Liver (tissue), 9 donors: ENCODE measurements around the gene NSD1. TPM values are rescaled to one million over a fixed set of nuclear protein-coding genes. Genes with fewer than 3 reads are reported as not detected.

Experiments
- DNase-seq: peaks from one replicate; pipeline ENCODE4 v3.0.0-alpha.2; 2017; ENCODE audit warnings: low spot score
- H3K27ac ChIP-seq, 2 donors: one replicate each; pipeline ENCODE4 v1.7.0; 2013; ENCODE audit warnings: inconsistent platforms in 2 of 2, low read length in 2 of 2, control low read depth in 1 of 2, low read depth in 1 of 2, mild to moderate bottlenecking in 1 of 2
- H3K27me3 ChIP-seq, 4 donors: one replicate each; pipeline versions ENCODE4 v1.6.1 to v1.7.0; 2013; ENCODE audit warnings: low read length in 3 of 4, inconsistent platforms in 1 of 4, mild to moderate bottlenecking in 1 of 4, moderate library complexity in 1 of 4; ENCODE audit not compliant: control insufficient read depth in 4 of 4, insufficient read depth in 4 of 4
- H3K36me3 ChIP-seq, 4 donors: one replicate each; pipeline versions ENCODE4 v1.6.1 to v1.7.0; 2013; ENCODE audit warnings: low read length in 3 of 4, mild to moderate bottlenecking in 3 of 4, low read depth in 1 of 4, moderate library complexity in 1 of 4; ENCODE audit not compliant: control insufficient read depth in 4 of 4, insufficient read depth in 3 of 4
- H3K4me1 ChIP-seq, 4 donors: one replicate each; pipeline versions ENCODE4 v1.6.1 to v1.7.0; 2013; ENCODE audit warnings: low read length in 3 of 4, mild to moderate bottlenecking in 3 of 4, moderate library complexity in 1 of 4; ENCODE audit not compliant: control insufficient read depth in 4 of 4, insufficient read depth in 4 of 4
- H3K4me3 ChIP-seq, 3 donors: one replicate each; pipeline versions ENCODE4 v1.6.1 to v1.7.0; 2013; ENCODE audit warnings: low read length in 3 of 3, control low read depth in 1 of 3, low read depth in 1 of 3, mild to moderate bottlenecking in 1 of 3
- H3K9ac ChIP-seq, 2 donors: one replicate each; pipeline ENCODE4 v1.7.0; 2013; ENCODE audit warnings: low read length in 2 of 2, mild to moderate bottlenecking in 2 of 2, moderate library complexity in 2 of 2, control low read depth in 1 of 2, low read depth in 1 of 2
- H3K9me3 ChIP-seq, 4 donors: one replicate each; pipeline versions ENCODE4 v1.6.1 to v1.7.0; 2013; ENCODE audit warnings: low read length in 3 of 4; ENCODE audit not compliant: control insufficient read depth in 4 of 4
- GABPA ChIP-seq, 2 donors: IDR thresholded peaks in 1 of 2; conservative IDR thresholded peaks in 1 of 2; 2 replicates each; pipeline ENCODE4 v1.6.1; 2016; ENCODE audit warnings: antibody characterized with exemption in 2 of 2, mild to moderate bottlenecking in 1 of 2, moderate library complexity in 1 of 2
- HNF4A ChIP-seq, 2 donors: conservative IDR thresholded peaks; 2 replicates each; pipeline ENCODE4 v1.6.1; 2016; ENCODE audit warnings: antibody characterized with exemption in 2 of 2, mild to moderate bottlenecking in 2 of 2
- HNF4G ChIP-seq: IDR thresholded peaks from 2 replicates; pipeline ENCODE4 v1.6.1; 2016; ENCODE audit warnings: antibody characterized with exemption
- JUND ChIP-seq, 2 donors: IDR thresholded peaks; 2 replicates each; pipeline ENCODE4 v1.6.1; 2016; ENCODE audit warnings: antibody characterized with exemption in 2 of 2
- RAD21 ChIP-seq, 2 donors: IDR thresholded peaks; 2 replicates each; pipeline ENCODE4 v1.6.1; 2016; ENCODE audit warnings: antibody characterized with exemption in 2 of 2, mild to moderate bottlenecking in 2 of 2
- REST ChIP-seq: IDR thresholded peaks from 2 replicates; pipeline ENCODE4 v1.6.1; 2016; ENCODE audit warnings: antibody characterized with exemption, mild to moderate bottlenecking
- RXRA ChIP-seq, 2 donors: IDR thresholded peaks; 2 replicates each; pipeline ENCODE4 v1.6.1; 2017 to 2018; ENCODE audit warnings: antibody characterized with exemption in 2 of 2, mild to moderate bottlenecking in 1 of 2
- WGBS: extraction: QIAGEN DNeasy Blood & Tissue Kit; methylation state at CpG from one replicate; pipeline ENCODE4 v1.1.7; 2013; 5-methylcytosine and 5-hydroxymethylcytosine counted together
- polyA plus RNA-seq, 2 donors: library from polyadenylated mRNA; stranded (reverse) in 1 of 2; unstranded in 1 of 2; fragments of 200-250 nt in 1 of 2; fragments of >200 nt in 1 of 2; fragmentation: Nextera tagmentation in 1 of 2; extraction: Ambion mirVana in 1 of 2; gene quantifications; one replicate each; pipeline versions ENCODE4 v1.2.1 to v1.2.3, GENCODE V29; 2013 to 2015
- total RNA-seq, 2 donors: library from RNA; depleted of rRNA; stranded (reverse); fragments of >200 nt; gene quantifications; one replicate each; pipeline ENCODE4 v1.2.3, GENCODE V29; 2014
- TF ChIP-seq, protein P1 (sequence below): IDR thresholded peaks from 2 replicates; pipeline ENCODE4 v1.6.1; 2016; ENCODE audit warnings: antibody characterized with exemption
- donor health status: healthy.
- donor health status: healthy.
- donor health status: healthy.
- donor health status: healthy.
- donor health status: healthy.

Gene NSD1
- total and polyA plus RNA-seq, 4 donors, result 5.3 to 34.1 (median 19.3) TPM

- no peak for TF ChIP-seq REST
Measured at GRCh38 chr5:177328545-177329231, 195.1 kb downstream of the NSD1 start (continued).

DNA sequence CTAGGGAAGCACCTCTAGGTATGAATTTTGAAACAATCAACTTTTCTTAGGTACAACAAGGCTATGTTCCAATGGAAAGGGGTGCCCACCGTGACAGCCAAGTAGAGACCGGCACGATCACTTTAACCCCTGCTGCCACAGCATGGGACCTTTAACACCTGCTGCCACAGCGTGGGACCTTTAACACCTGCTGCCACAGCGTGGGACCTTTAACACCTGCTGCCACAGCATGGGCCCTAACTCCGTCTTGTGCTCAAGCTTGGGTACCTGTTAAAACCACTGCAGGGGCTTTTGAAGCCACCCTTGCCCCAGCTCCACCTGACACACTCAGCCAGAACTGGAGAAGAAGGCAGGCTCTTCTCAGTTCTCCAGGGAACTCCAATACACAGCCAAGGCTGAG is 196.3 kb downstream of the NSD1 start:
- H3K4me3 ChIP-seq, result no peak overlapping the region
- peaks cover 18 to 51% (median 29%) of the 10 kb centered on the region in 4 donors for H3K36me3 ChIP-seq
- H3K9ac ChIP-seq, result no peak overlapping the region
- H3K9me3 ChIP-seq, result no peaks in the 10 kb centered on the region
- H3K4me1 ChIP-seq, result peaks cover 3 to 9% (median 7%) of the 10 kb centered on the region in 4 donors
- DNase-seq, result no peak
- H3K27ac ChIP-seq, result no peak overlapping the region
- TF ChIP-seq RAD21 (IDR thresholded peaks at IDR 0.05), result no peak
- no peaks in the 10 kb centered on the region for H3K27me3 ChIP-seq
- WGBS, result 90% methylated on average over 6 of the region's 6 CpGs

GRCh38 chr5:177330991-177331842 is 197.6 kb downstream of the NSD1 start:
- H3K9me3 ChIP-seq, result no peaks in the 10 kb centered on the region
- no peak overlapping the region for H3K27ac ChIP-seq
- no peak for TF ChIP-seq HNF4A (conservative IDR thresholded peaks at IDR 0.05)
- no peak for TF ChIP-seq JUND (IDR thresholded peaks at IDR 0.05)
- TF ChIP-seq RXRA (IDR thresholded peaks at IDR 0.05), result no peak
- TF ChIP-seq HNF4G, result no peak
- TF ChIP-seq, protein P1, sequence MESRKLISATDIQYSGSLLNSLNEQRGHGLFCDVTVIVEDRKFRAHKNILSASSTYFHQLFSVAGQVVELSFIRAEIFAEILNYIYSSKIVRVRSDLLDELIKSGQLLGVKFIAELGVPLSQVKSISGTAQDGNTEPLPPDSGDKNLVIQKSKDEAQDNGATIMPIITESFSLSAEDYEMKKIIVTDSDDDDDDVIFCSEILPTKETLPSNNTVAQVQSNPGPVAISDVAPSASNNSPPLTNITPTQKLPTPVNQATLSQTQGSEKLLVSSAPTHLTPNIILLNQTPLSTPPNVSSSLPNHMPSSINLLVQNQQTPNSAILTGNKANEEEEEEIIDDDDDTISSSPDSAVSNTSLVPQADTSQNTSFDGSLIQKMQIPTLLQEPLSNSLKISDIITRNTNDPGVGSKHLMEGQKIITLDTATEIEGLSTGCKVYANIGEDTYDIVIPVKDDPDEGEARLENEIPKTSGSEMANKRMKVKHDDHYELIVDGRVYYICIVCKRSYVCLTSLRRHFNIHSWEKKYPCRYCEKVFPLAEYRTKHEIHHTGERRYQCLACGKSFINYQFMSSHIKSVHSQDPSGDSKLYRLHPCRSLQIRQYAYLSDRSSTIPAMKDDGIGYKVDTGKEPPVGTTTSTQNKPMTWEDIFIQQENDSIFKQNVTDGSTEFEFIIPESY, result no peak
- no peak for TF ChIP-seq GABPA (IDR thresholded peaks at IDR 0.05 in 1 of 2, conservative IDR thresholded peaks at IDR 0.05 in 1 of 2)
- no peak overlapping the region for H3K4me3 ChIP-seq
- H3K27me3 ChIP-seq, result no peaks in the 10 kb centered on the region
- 82% methylated on average over 27 of the region's 27 CpGs for WGBS
- H3K9ac ChIP-seq, result no peak overlapping the region
- H3K36me3 ChIP-seq, result peaks cover 23 to 64% (median 36%) of the 10 kb centered on the region in 4 donors
- no peak for DNase-seq
- peaks cover 1 to 3% (median 2%) of the 10 kb centered on the region in 4 donors for H3K4me1 ChIP-seq
